HCT116 (cell line): Measurements from ENCODE around the gene CCDC85B. TPM values are rescaled to one million over a fixed set of nuclear protein-coding genes. Genes with fewer than 3 reads are reported as not detected.

Source experiments
- ATAC-seq: fragments of 200-7000 bp; cut with Tn5 transposase; 2 replicates; pipeline ENCODE4 v1.9.1; 2020; ENCODE audit warnings: mild to moderate bottlenecking, moderate library complexity
- BruUV-seq: library from RNA; stranded (reverse); fragments of 400-500 nt; replicated peaks from 2 replicates; lab custom pipeline; 2021; lab: Mats Ljungman, UMichigan
- CTCF ChIA-PET: fragments of 300-600 bp; sonication (Branson Sonifier 250); formaldehyde crosslinking; loops from one replicate; lab custom pipeline; 2021; ENCODE audit warnings: antibody characterized with exemption; lab: Charles Lee
- POLR2A ChIA-PET: fragments of 300-600, 350-600 bp; sonication (Branson Sonifier 250); formaldehyde crosslinking; loops from one replicate; lab custom pipeline; 2021; ENCODE audit warnings: antibody characterized with exemption; lab: Charles Lee
- RAD21 ChIA-PET, 2 experiments: fragments of 300-600 bp; sonication (Branson Sonifier 250); formaldehyde crosslinking; loops; one replicate each; lab custom pipeline; 2023; ENCODE audit warnings: low total read pairs in 2 of 2; ENCODE audit not compliant: uncharacterized antibody in 2 of 2, unreplicated experiment in 2 of 2, low non-redundant PET in 1 of 2; lab: Charles Lee
- DNase-seq: peaks from one replicate; pipeline ENCODE4 v3.0.0-alpha.2; 2010; ENCODE audit warnings: low read depth, low spot score
- H2AFZ ChIP-seq: fragments of 200-600 bp; shearing (Covaris generic), sonication (generic); 2 replicates; pipeline ENCODE4 v1.6.1; 2017; ENCODE audit warnings: low read depth, mixed run types, mixed read lengths, antibody characterized with exemption, low read length; ENCODE audit not compliant: poor library complexity, severe bottlenecking
- H3K27ac ChIP-seq: 2 replicates; pipeline ENCODE4 v1.5.1; 2012; ENCODE audit warnings: low read depth, low read length
- H3K27me3 ChIP-seq: fragments of 200-600 bp; sonication (generic); 2 replicates; pipeline ENCODE4 v1.6.1; 2016; ENCODE audit warnings: mixed run types, low read length, mixed read lengths; ENCODE audit not compliant: insufficient read depth
- H3K36me3 ChIP-seq, 2 experiments: fragments of 200-500 bp in 1 of 2; fragments of 200-600 bp in 1 of 2; sonication (Bioruptor generic) in 1 of 2; sonication (generic) in 1 of 2; 2 replicates each; pipeline versions ENCODE4 v1.5.1 to v1.6.1; 2014 to 2016; ENCODE audit warnings: low read length in 2 of 2, inconsistent platforms in 1 of 2, mixed read lengths in 1 of 2, mixed run types in 1 of 2; ENCODE audit not compliant: insufficient read depth in 2 of 2, control insufficient read depth in 1 of 2
- H3K4me1 ChIP-seq, 2 experiments: fragments of 200-600 bp in 1 of 2; sonication (generic) in 1 of 2; 2 replicates each; pipeline versions ENCODE4 v1.5.1 to v1.6.1; 2012 to 2017; ENCODE audit warnings: low read length in 2 of 2, inconsistent platforms in 1 of 2, mild to moderate bottlenecking in 1 of 2, mixed read lengths in 1 of 2, mixed run types in 1 of 2, moderate library complexity in 1 of 2; ENCODE audit not compliant: insufficient read depth in 2 of 2, control insufficient read depth in 1 of 2
- H3K4me2 ChIP-seq: fragments of 200-600 bp; sonication (generic); 2 replicates; pipeline ENCODE4 v1.6.1; 2017; ENCODE audit warnings: mixed run types, low read length, mixed read lengths
- H3K4me3 ChIP-seq, 2 experiments: fragments of 200-600 bp in 1 of 2; sonication (generic) in 1 of 2; replicated peaks in 1 of 2; 2 replicates each; pipeline ENCODE4 v1.5.1; 2011 to 2016; ENCODE audit warnings: low read length in 2 of 2, control low read depth in 1 of 2, low read depth in 1 of 2, mild to moderate bottlenecking in 1 of 2, mixed read lengths in 1 of 2, mixed run types in 1 of 2
- H3K79me2 ChIP-seq: fragments of 200-600 bp; sonication (generic); 2 replicates; pipeline ENCODE4 v1.6.1; 2017; ENCODE audit warnings: mild to moderate bottlenecking, mixed run types, low read length, moderate library complexity, mixed read lengths; ENCODE audit not compliant: insufficient read depth
- H3K9ac ChIP-seq: fragments of 200-600 bp; sonication (generic); 2 replicates; pipeline ENCODE4 v1.6.1; 2016; ENCODE audit warnings: low read length, mixed read lengths
- H3K9me2 ChIP-seq: fragments of 200-600 bp; sonication (generic), shearing (Covaris generic); 2 replicates; pipeline ENCODE4 v1.6.1; 2017; ENCODE audit warnings: mixed run types, mild to moderate bottlenecking, moderate library complexity; ENCODE audit not compliant: insufficient read depth
- H3K9me3 ChIP-seq, 2 experiments: fragments of 200-500 bp in 1 of 2; fragments of 200-600 bp in 1 of 2; sonication (Bioruptor generic) in 1 of 2; sonication (generic) in 1 of 2; 2 replicates each; pipeline ENCODE4 v1.6.1; 2014 to 2017; ENCODE audit warnings: low read length in 2 of 2, mixed read lengths in 2 of 2, inconsistent platforms in 1 of 2, low read depth in 1 of 2, mild to moderate bottlenecking in 1 of 2, mixed run types in 1 of 2, moderate library complexity in 1 of 2; ENCODE audit not compliant: control insufficient read depth in 1 of 2, insufficient read depth in 1 of 2
- H4K20me1 ChIP-seq: fragments of 200-600 bp; sonication (generic), shearing (Covaris generic); 2 replicates; pipeline ENCODE4 v1.6.1; 2017; ENCODE audit warnings: mixed run types, mild to moderate bottlenecking, moderate library complexity; ENCODE audit not compliant: insufficient read depth
- ATF3 ChIP-seq: IDR thresholded peaks from 2 replicates; pipeline ENCODE4 v1.6.1; 2012
- CBX3 ChIP-seq: IDR thresholded peaks from 2 replicates; pipeline ENCODE4 v1.6.1; 2012; ENCODE audit warnings: low read depth
- CEBPB ChIP-seq: IDR thresholded peaks from 2 replicates; pipeline ENCODE4 v1.6.1; 2012; ENCODE audit warnings: low read depth
- CTCF ChIP-seq, 3 experiments: fragments of 200-600 bp in 1 of 3; sonication (generic) in 1 of 3; IDR thresholded peaks in 2 of 3; conservative IDR thresholded peaks in 1 of 3; 2 replicates each; pipeline ENCODE4 v1.5.1; 2012 to 2017; ENCODE audit warnings: low read depth in 2 of 3, low read length in 2 of 3, antibody characterized with exemption in 1 of 3, borderline replicate concordance in 1 of 3, control low read depth in 1 of 3, mild to moderate bottlenecking in 1 of 3, mixed read lengths in 1 of 3, mixed run types in 1 of 3, moderate library complexity in 1 of 3; ENCODE audit not compliant: insufficient read depth in 1 of 3
- EGR1 ChIP-seq: IDR thresholded peaks from 2 replicates; pipeline ENCODE4 v1.6.1; 2012; ENCODE audit warnings: low read depth
- EZH2 ChIP-seq: fragments of 200-600 bp; sonication (generic); IDR thresholded peaks from 2 replicates; pipeline ENCODE4 v1.6.1; 2017; ENCODE audit warnings: antibody characterized with exemption, mixed run types
- EZH2phosphoT487 ChIP-seq: fragments of 200-600 bp; IDR thresholded peaks from 2 replicates; pipeline ENCODE4 v1.6.1; 2018; ENCODE audit warnings: antibody characterized with exemption, borderline replicate concordance
- FOSL1 ChIP-seq: IDR thresholded peaks from 2 replicates; pipeline ENCODE4 v1.6.1; 2012; ENCODE audit warnings: low read depth
- JUND ChIP-seq: IDR thresholded peaks from 2 replicates; pipeline ENCODE4 v1.6.1; 2012
- MAX ChIP-seq: IDR thresholded peaks from 2 replicates; pipeline ENCODE4 v1.6.1; 2012
- POLR2AphosphoS5 ChIP-seq: IDR thresholded peaks from 2 replicates; pipeline ENCODE4 v1.6.1; 2011; ENCODE audit warnings: mild to moderate bottlenecking, low read depth, low read length, moderate library complexity
- RAD21 ChIP-seq: IDR thresholded peaks from 2 replicates; pipeline ENCODE4 v1.6.1; 2012; ENCODE audit warnings: low read depth, mild to moderate bottlenecking
- REST ChIP-seq: IDR thresholded peaks from 2 replicates; pipeline ENCODE4 v1.6.1; 2012; ENCODE audit warnings: low read depth
- SIN3A ChIP-seq: IDR thresholded peaks from 2 replicates; pipeline ENCODE4 v1.6.1; 2012; ENCODE audit warnings: low read depth
- SP1 ChIP-seq: IDR thresholded peaks from 2 replicates; pipeline ENCODE4 v1.6.1; 2012; ENCODE audit warnings: low read depth
- YY1 ChIP-seq: IDR thresholded peaks from 2 replicates; pipeline ENCODE4 v1.6.1; 2011; ENCODE audit warnings: low read length, low read depth, moderate library complexity, mild to moderate bottlenecking; ENCODE audit not compliant: insufficient replicate concordance; ENCODE audit errors: extremely low read depth
- ZBTB33 ChIP-seq: IDR thresholded peaks from 2 replicates; pipeline ENCODE4 v1.6.1; 2011; ENCODE audit warnings: mild to moderate bottlenecking, low read length, moderate library complexity; ENCODE audit not compliant: insufficient replicate concordance; ENCODE audit errors: extremely low read depth
- ZNF274 ChIP-seq: fragments of 200-500 bp; sonication (Bioruptor generic); IDR thresholded peaks from 2 replicates; pipeline ENCODE4 v1.6.1; 2014; ENCODE audit warnings: mild to moderate bottlenecking, low read depth, low read length, inconsistent platforms
- intact Hi-C: fragments of 100-400 bp; cut with micrococcal nuclease; formaldehyde crosslinking; loops from 2 replicates; pipeline ENCODE4 v1.10.0; 2022
- total RNA-seq: library from RNA; stranded (reverse); gene quantifications from one replicate; pipeline ENCODE4 v1.2.1, GENCODE V29; 2021; ENCODE audit not compliant: unreplicated experiment

The CCDC85B gene
- total RNA-seq, 1 experiment from 2014 or later = 84.3 TPM

- RAD21 ChIA-PET = no interaction called here
- Histone ChIP-seq H3K27ac (peak overlapping the region; percentile 71), H3K4me2 (peak overlapping the region; percentile 96), H3K9me3 (no peaks in the 10 kb centered on the region), H3K4me3 (peak overlapping the region; percentile 74 to 94), H3K9ac (peak overlapping the region; percentile 80), H3K9me2 (no peaks in the 10 kb centered on the region), H3K27me3 (no peaks in the 10 kb centered on the region), H4K20me1 (no peaks in the 10 kb centered on the region), H3K36me3 (peaks cover 5 to 27% of the 10 kb centered on the region in 2 experiments; a peak in 3 of 4 replicates), H3K79me2 (peaks cover 44% of the 10 kb centered on the region), H2AFZ (no peak overlapping the region), H3K4me1 (peaks cover 29 to 41% of the 10 kb centered on the region in 2 experiments)
- ATAC-seq = no peak
- intact Hi-C loops = no loop called here
- TF ChIP-seq CBX3 = no peak
- TF ChIP-seq SIN3A = no peak
- TF ChIP-seq CTCF (IDR thresholded peaks at IDR 0.05 in 2 of 3, conservative IDR thresholded peaks at IDR 0.05 in 1 of 3; ENCODE audit: borderline replicate concordance in 1 of 3, insufficient read depth in 1 of 3, low read depth in 2 of 3, low read length in 2 of 3) = no peak
- TF ChIP-seq RAD21 = no peak
- TF ChIP-seq REST = no peak
- no peak for TF ChIP-seq JUND
- no peak for TF ChIP-seq POLR2AphosphoS5
- no peak for TF ChIP-seq SP1
- TF ChIP-seq YY1 = no peak
- TF ChIP-seq FOSL1 = no peak
- no peak for TF ChIP-seq CEBPB
- TF ChIP-seq EZH2 = no peak
- TF ChIP-seq EZH2phosphoT487 = no peak
- no peak for TF ChIP-seq EGR1
- TF ChIP-seq MAX = no peak
- TF ChIP-seq ATF3 = no peak
- TF ChIP-seq ZNF274 = no peak
- TF ChIP-seq ZBTB33 = no peak
- POLR2A ChIA-PET = no interaction called here
- CTCF ChIA-PET = interaction anchor here (1.2 kb wide), 1 partner anchor 32 kb away, joined by 4 read pairs; the partner anchor contains the start of gene FIBP
- no TSS peak for BruUV-seq
- no peak for DNase-seq
Measured at GRCh38 chr11:65920372-65920802, 29.9 kb downstream of the CCDC85B start.
